H1 (cell line): ENCODE results near the gene CYP2E1.

Experiments used
- CBX8 ChIP-seq: fragments of 300-800, 300-1000 bp; sonication (generic); IDR thresholded peaks from 2 replicates; pipeline ENCODE4 v1.7.1; 2016; ENCODE audit warnings: low read depth, low read length, borderline replicate concordance
- CHD1 ChIP-seq: IDR thresholded peaks from 2 replicates; pipeline ENCODE4 v1.6.1; 2012; ENCODE audit warnings: low read depth, low read length, improper control_type of control experiment
- EZH2 ChIP-seq: fragments of 200-600 bp; sonication (generic); IDR thresholded peaks from 2 replicates; pipeline ENCODE4 v1.7.1; 2012; ENCODE audit warnings: low read depth, mild to moderate bottlenecking, moderate library complexity, low read length, inconsistent platforms; ENCODE audit not compliant: severe bottlenecking
- RNF2 ChIP-seq: fragments of 200-900, 300-1000 bp; sonication (generic); IDR thresholded peaks from 2 replicates; pipeline ENCODE4 v1.7.1; 2016; ENCODE audit warnings: borderline replicate concordance, low read depth, mild to moderate bottlenecking, antibody characterized with exemption, low read length; ENCODE audit not compliant: poor library complexity, severe bottlenecking; ENCODE audit errors: missing control alignments
- SP4 ChIP-seq: IDR thresholded peaks from 2 replicates; pipeline ENCODE4 v1.6.1; 2012; ENCODE audit warnings: low read length, inconsistent platforms
- TBP ChIP-seq: IDR thresholded peaks from 2 replicates; pipeline ENCODE4 v1.6.1; 2011; ENCODE audit warnings: low read depth, low read length, improper control_type of control experiment
- TF ChIP-seq, protein P1 (sequence below), 3 experiments: IDR thresholded peaks; 1 replicate in 2 of 3; 2 replicates in 1 of 3; pipeline versions ENCODE4 v1.5.1 to v1.6.1; 2011; ENCODE audit warnings: low read length in 3 of 3, mild to moderate bottlenecking in 3 of 3, inconsistent platforms in 2 of 3, low read depth in 1 of 3, moderate library complexity in 1 of 3; ENCODE audit not compliant: insufficient read depth in 1 of 3; ENCODE audit errors: control extremely low read depth in 1 of 3
- TF ChIP-seq, protein P2 (sequence below): IDR thresholded peaks from 2 replicates; pipeline ENCODE4 v1.6.1; 2012; ENCODE audit warnings: inconsistent platforms

DNA sequence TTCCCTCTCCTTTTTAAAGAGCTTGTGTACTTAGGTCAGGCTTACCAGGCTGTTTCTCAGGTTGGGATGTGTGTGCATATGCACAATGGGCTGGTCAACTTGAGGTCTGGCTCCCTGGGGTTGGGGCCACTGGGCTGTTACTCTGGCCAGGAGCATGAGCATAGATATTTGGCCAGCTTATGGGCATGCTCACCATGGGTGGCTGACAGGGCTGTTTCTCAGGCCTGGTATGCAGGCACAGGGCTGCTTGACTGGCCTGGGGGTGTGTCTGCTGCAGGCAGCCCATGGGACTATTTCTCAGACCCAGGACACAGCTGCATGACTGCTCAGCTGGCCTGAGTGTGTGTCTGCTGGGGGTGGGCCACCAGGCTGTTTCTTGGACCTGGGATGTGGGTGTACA, 38.8 kb upstream of the CYP2E1 start:
- TF ChIP-seq, protein P1, sequence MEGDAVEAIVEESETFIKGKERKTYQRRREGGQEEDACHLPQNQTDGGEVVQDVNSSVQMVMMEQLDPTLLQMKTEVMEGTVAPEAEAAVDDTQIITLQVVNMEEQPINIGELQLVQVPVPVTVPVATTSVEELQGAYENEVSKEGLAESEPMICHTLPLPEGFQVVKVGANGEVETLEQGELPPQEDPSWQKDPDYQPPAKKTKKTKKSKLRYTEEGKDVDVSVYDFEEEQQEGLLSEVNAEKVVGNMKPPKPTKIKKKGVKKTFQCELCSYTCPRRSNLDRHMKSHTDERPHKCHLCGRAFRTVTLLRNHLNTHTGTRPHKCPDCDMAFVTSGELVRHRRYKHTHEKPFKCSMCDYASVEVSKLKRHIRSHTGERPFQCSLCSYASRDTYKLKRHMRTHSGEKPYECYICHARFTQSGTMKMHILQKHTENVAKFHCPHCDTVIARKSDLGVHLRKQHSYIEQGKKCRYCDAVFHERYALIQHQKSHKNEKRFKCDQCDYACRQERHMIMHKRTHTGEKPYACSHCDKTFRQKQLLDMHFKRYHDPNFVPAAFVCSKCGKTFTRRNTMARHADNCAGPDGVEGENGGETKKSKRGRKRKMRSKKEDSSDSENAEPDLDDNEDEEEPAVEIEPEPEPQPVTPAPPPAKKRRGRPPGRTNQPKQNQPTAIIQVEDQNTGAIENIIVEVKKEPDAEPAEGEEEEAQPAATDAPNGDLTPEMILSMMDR (IDR thresholded peaks at IDR 0.05; ENCODE audit: control extremely low read depth in 1 of 3, insufficient read depth in 1 of 3, low read depth in 1 of 3, low read length in 3 of 3), result no peak
- no peak for TF ChIP-seq RNF2
- TF ChIP-seq CHD1, result no peak
- no peak for TF ChIP-seq EZH2
- no peak for TF ChIP-seq SP4
- TF ChIP-seq TBP, result no peak
- no peak for TF ChIP-seq CBX8
- TF ChIP-seq, protein P2, sequence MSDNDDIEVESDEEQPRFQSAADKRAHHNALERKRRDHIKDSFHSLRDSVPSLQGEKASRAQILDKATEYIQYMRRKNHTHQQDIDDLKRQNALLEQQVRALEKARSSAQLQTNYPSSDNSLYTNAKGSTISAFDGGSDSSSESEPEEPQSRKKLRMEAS, result no peak
